Measurements from ENCODE around the gene LY6G6F. TPM values are rescaled to one million over a fixed set of nuclear protein-coding genes. Genes with fewer than 3 reads are reported as not detected.
A peak's percentile ranks its signal among the peaks of the same experiment; 100 is the strongest.

LY6G6F gene
- total and polyA plus RNA-seq, 2 experiments from 2014 or later = not detected

DNA sequence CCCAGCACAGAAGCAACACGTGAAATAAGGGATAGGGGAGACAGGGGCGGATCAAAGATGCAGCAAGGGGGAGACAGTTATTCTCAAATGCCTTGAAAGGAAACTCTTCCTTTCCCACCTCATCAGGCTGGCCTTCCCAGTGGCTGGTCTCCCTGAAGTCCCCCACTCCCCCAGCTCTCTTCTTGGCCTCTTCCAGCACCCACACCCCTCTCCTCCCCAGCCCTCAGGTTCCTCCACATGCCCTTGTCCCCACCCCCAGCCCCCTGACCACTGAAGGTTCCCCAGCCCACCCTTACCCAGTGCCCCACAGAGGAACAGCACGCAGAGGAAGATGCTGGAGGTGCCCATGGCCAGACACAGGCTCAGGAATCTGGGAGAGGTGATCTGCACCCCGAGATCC, 6.8 kb downstream of the LY6G6F start (continued):
- TF ChIP-seq, protein P1, sequence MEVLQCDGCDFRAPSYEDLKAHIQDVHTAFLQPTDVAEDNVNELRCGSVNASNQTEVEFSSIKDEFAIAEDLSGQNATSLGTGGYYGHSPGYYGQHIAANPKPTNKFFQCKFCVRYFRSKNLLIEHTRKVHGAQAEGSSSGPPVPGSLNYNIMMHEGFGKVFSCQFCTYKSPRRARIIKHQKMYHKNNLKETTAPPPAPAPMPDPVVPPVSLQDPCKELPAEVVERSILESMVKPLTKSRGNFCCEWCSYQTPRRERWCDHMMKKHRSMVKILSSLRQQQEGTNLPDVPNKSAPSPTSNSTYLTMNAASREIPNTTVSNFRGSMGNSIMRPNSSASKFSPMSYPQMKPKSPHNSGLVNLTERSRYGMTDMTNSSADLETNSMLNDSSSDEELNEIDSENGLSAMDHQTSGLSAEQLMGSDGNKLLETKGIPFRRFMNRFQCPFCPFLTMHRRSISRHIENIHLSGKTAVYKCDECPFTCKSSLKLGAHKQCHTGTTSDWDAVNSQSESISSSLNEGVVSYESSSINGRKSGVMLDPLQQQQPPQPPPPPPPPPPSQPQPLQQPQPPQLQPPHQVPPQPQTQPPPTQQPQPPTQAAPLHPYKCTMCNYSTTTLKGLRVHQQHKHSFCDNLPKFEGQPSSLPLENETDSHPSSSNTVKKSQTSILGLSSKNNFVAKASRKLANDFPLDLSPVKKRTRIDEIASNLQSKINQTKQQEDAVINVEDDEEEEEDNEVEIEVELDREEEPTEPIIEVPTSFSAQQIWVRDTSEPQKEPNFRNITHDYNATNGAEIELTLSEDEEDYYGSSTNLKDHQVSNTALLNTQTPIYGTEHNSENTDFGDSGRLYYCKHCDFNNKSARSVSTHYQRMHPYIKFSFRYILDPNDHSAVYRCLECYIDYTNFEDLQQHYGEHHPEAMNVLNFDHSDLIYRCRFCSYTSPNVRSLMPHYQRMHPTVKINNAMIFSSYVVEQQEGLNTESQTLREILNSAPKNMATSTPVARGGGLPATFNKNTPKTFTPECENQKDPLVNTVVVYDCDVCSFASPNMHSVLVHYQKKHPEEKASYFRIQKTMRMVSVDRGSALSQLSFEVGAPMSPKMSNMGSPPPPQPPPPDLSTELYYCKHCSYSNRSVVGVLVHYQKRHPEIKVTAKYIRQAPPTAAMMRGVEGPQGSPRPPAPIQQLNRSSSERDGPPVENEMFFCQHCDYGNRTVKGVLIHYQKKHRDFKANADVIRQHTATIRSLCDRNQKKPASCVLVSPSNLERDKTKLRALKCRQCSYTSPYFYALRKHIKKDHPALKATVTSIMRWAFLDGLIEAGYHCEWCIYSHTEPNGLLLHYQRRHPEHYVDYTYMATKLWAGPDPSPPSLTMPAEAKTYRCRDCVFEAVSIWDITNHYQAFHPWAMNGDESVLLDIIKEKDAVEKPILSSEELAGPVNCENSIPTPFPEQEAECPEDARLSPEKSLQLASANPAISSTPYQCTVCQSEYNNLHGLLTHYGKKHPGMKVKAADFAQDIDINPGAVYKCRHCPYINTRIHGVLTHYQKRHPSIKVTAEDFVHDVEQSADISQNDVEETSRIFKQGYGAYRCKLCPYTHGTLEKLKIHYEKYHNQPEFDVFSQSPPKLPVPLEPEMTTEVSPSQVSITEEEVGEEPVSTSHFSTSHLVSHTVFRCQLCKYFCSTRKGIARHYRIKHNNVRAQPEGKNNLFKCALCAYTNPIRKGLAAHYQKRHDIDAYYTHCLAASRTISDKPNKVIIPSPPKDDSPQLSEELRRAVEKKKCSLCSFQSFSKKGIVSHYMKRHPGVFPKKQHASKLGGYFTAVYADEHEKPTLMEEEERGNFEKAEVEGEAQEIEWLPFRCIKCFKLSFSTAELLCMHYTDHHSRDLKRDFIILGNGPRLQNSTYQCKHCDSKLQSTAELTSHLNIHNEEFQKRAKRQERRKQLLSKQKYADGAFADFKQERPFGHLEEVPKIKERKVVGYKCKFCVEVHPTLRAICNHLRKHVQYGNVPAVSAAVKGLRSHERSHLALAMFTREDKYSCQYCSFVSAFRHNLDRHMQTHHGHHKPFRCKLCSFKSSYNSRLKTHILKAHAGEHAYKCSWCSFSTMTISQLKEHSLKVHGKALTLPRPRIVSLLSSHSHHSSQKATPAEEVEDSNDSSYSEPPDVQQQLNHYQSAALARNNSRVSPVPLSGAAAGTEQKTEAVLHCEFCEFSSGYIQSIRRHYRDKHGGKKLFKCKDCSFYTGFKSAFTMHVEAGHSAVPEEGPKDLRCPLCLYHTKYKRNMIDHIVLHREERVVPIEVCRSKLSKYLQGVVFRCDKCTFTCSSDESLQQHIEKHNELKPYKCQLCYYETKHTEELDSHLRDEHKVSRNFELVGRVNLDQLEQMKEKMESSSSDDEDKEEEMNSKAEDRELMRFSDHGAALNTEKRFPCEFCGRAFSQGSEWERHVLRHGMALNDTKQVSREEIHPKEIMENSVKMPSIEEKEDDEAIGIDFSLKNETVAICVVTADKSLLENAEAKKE (CRISPR knock-in tag; IDR thresholded peaks at IDR 0.05) = no peak

DNA sequence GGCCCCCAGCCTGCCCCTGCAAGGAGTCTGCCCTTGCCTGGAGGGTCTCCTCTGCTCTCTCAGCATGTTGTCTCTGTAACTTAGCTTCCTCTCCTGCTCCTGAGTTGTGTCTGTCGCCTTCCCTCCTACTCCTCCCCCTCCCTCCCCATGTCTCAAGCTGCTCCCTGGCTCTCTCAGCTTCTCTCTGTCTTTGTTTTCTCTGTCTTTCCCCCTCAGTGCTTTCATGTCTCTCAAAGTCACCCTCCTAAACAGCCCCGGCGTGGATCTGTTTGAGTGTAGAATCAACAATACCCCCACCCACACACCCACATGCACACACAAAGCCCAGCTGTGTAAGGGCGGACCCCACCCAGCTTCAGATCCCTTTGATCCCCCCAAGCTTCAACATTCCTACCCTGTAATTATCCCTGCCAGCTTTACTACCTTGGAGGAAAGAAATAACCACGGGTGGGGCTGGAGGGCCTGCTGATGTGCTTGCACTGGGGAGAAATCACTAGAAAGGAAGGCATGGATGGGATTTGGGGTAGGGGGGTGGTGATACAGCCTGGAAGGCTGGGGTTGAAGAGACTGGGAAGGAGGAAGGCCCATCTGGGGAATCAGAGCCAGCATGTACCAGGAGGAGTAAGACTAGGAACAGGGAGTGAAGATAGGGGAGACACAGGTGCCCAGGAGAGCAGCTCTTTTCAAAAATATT, 7.5 kb downstream of the LY6G6F start:
- DNase-seq (ENCODE audit: low spot score) (peak; percentile 55), ATAC-seq (peak; percentile 43)
- H3K4me1 ChIP-seq (ENCODE audit: insufficient read depth) = peaks cover 34% of the 10 kb centered on the region
- H3K27me3 Mint-ChIP-seq (ENCODE audit: insufficient read depth, low read depth, poor library complexity) = peaks cover 14% of the 10 kb centered on the region
- no peaks in the 10 kb centered on the region for H3K27me3 ChIP-seq (ENCODE audit: insufficient read depth)
- peak overlapping the region; percentile 71 for H3K4me2 ChIP-seq
- H3F3A ChIP-seq (replicated peaks; ENCODE audit: low read depth) = no peaks in the 10 kb centered on the region
- H3K27ac ChIP-seq (ENCODE audit: low read depth) = no peak overlapping the region; the same call in 1 of the 2 replicates
- H3K9me3 Mint-ChIP-seq = no peaks in the 10 kb centered on the region
- H3K9me2 ChIP-seq (ENCODE audit: insufficient read depth) = no peaks in the 10 kb centered on the region
- H3K4me1 Mint-ChIP-seq = peaks cover 43% of the 10 kb centered on the region
- peak overlapping the region; percentile 69 for H3K27ac Mint-ChIP-seq
- no peak overlapping the region; the same call in 2 of the 3 replicates for H3K4me3 Mint-ChIP-seq
- peak overlapping the region; percentile 100 for H2AFZ ChIP-seq
- no peaks in the 10 kb centered on the region for H4K20me1 ChIP-seq (replicated peaks; ENCODE audit: insufficient read depth)
- H3K36me3 Mint-ChIP-seq (ENCODE audit: low read depth) = no peaks in the 10 kb centered on the region; the same call in 2 of the 3 replicates
- H3K4me3 ChIP-seq = peak overlapping the region; percentile 14; the same call in 1 of the 2 replicates
- H3K36me3 ChIP-seq (ENCODE audit: insufficient read depth) = no peaks in the 10 kb centered on the region
- H3K79me2 ChIP-seq (replicated peaks; ENCODE audit: insufficient read depth) = no peaks in the 10 kb centered on the region
- TF ChIP-seq, protein P2, sequence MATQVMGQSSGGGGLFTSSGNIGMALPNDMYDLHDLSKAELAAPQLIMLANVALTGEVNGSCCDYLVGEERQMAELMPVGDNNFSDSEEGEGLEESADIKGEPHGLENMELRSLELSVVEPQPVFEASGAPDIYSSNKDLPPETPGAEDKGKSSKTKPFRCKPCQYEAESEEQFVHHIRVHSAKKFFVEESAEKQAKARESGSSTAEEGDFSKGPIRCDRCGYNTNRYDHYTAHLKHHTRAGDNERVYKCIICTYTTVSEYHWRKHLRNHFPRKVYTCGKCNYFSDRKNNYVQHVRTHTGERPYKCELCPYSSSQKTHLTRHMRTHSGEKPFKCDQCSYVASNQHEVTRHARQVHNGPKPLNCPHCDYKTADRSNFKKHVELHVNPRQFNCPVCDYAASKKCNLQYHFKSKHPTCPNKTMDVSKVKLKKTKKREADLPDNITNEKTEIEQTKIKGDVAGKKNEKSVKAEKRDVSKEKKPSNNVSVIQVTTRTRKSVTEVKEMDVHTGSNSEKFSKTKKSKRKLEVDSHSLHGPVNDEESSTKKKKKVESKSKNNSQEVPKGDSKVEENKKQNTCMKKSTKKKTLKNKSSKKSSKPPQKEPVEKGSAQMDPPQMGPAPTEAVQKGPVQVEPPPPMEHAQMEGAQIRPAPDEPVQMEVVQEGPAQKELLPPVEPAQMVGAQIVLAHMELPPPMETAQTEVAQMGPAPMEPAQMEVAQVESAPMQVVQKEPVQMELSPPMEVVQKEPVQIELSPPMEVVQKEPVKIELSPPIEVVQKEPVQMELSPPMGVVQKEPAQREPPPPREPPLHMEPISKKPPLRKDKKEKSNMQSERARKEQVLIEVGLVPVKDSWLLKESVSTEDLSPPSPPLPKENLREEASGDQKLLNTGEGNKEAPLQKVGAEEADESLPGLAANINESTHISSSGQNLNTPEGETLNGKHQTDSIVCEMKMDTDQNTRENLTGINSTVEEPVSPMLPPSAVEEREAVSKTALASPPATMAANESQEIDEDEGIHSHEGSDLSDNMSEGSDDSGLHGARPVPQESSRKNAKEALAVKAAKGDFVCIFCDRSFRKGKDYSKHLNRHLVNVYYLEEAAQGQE (IDR thresholded peaks at IDR 0.05; ENCODE audit: unreplicated experiment) = no peak
- TF ChIP-seq POLR2AphosphoS5 (IDR thresholded peaks at IDR 0.05; ENCODE audit: low read depth) (no peak), JUNB (IDR thresholded peaks at IDR 0.05; ENCODE audit: unreplicated experiment) (no peak), ZNF331 (CRISPR knock-in tag; IDR thresholded peaks at IDR 0.05; ENCODE audit: low read depth) (no peak), NANOG (IDR thresholded peaks at IDR 0.05; ENCODE audit: borderline replicate concordance) (no peak), ZNF114 (CRISPR knock-in tag; IDR thresholded peaks at IDR 0.05) (no peak), EZH2phosphoT487 (IDR thresholded peaks at IDR 0.05; ENCODE audit: unreplicated experiment) (no peak), EZH2 (IDR thresholded peaks at IDR 0.05; ENCODE audit: low read depth, unreplicated experiment) (no peak), CREB1 (CRISPR knock-in tag; IDR thresholded peaks at IDR 0.05; ENCODE audit: low read depth) (no peak)
- TF ChIP-seq, protein P3, sequence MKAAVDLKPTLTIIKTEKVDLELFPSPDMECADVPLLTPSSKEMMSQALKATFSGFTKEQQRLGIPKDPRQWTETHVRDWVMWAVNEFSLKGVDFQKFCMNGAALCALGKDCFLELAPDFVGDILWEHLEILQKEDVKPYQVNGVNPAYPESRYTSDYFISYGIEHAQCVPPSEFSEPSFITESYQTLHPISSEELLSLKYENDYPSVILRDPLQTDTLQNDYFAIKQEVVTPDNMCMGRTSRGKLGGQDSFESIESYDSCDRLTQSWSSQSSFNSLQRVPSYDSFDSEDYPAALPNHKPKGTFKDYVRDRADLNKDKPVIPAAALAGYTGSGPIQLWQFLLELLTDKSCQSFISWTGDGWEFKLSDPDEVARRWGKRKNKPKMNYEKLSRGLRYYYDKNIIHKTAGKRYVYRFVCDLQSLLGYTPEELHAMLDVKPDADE (IDR thresholded peaks at IDR 0.05) = no peak
- TF ChIP-seq, protein P4, sequence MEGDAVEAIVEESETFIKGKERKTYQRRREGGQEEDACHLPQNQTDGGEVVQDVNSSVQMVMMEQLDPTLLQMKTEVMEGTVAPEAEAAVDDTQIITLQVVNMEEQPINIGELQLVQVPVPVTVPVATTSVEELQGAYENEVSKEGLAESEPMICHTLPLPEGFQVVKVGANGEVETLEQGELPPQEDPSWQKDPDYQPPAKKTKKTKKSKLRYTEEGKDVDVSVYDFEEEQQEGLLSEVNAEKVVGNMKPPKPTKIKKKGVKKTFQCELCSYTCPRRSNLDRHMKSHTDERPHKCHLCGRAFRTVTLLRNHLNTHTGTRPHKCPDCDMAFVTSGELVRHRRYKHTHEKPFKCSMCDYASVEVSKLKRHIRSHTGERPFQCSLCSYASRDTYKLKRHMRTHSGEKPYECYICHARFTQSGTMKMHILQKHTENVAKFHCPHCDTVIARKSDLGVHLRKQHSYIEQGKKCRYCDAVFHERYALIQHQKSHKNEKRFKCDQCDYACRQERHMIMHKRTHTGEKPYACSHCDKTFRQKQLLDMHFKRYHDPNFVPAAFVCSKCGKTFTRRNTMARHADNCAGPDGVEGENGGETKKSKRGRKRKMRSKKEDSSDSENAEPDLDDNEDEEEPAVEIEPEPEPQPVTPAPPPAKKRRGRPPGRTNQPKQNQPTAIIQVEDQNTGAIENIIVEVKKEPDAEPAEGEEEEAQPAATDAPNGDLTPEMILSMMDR (conservative IDR thresholded peaks at IDR 0.05; ENCODE audit: low read depth in 2 of 2) = no peak
